HG03457 (cell line): ENCODE measurements around the gene LIF.
"Not testable (repeated sequence)": the region's sequence is repeated elsewhere in the genome, so short reads cannot be mapped to it uniquely, and the experiment has no call there.

ENCODE experiments used
- ATAC-seq: cut with Tn5 transposase; IDR thresholded peaks from one replicate; pipeline ENCODE4 v1.9.1; 2021; ENCODE audit warnings: moderate number of reproducible peaks; ENCODE audit not compliant: unreplicated experiment

LIF gene

GRCh38 chr22:30245181-30245984, 1.2 kb downstream of the LIF start:
- ATAC-seq: no peak

- no peak for ATAC-seq
Observed at GRCh38 chr22:30244641-30245040, 1.9 kb downstream of the LIF start.

- no peak for ATAC-seq
Observed at GRCh38 chr22:30244066-30244465, 2.5 kb downstream of the LIF start.

- no peak for ATAC-seq
Observed at GRCh38 chr22:30243661-30244060, 2.9 kb downstream of the LIF start.

- no peak for ATAC-seq
Observed at GRCh38 chr22:30241576-30242371, 4.8 kb downstream of the LIF start.

GRCh38 chr22:30240541-30241417, 5.8 kb downstream of the LIF start:
- no peak for ATAC-seq

GRCh38 chr22:30239488-30240405, 6.8 kb downstream of the LIF start:
- no peak for ATAC-seq

GRCh38 chr22:30238661-30239487, 7.7 kb downstream of the LIF start:
- no peak for ATAC-seq

GRCh38 chr22:30238136-30238535, 8.4 kb downstream of the LIF start:
- no peak for ATAC-seq

- no peak for ATAC-seq
Observed at GRCh38 chr22:30236875-30237274, 9.7 kb downstream of the LIF start.

GRCh38 chr22:30235687-30236170, 10.8 kb downstream of the LIF start:
- no peak for ATAC-seq

GRCh38 chr22:30234786-30235470, 11.6 kb downstream of the LIF start:
- ATAC-seq: no peak

- not testable (repeated sequence) for ATAC-seq
Observed at GRCh38 chr22:30234325-30234724, 12.2 kb downstream of the LIF start.

GRCh38 chr22:30233582-30233981, 13.0 kb downstream of the LIF start:
- ATAC-seq: no peak

- ATAC-seq: no peak
Observed at GRCh38 chr22:30232716-30233218, 13.8 kb downstream of the LIF start.

GRCh38 chr22:30230787-30231461, 15.6 kb downstream of the LIF start:
- ATAC-seq: no peak

GRCh38 chr22:30230330-30230729, 16.2 kb downstream of the LIF start:
- no peak for ATAC-seq
